Measurements from ENCODE around the gene PTGES2.
"Not testable (repeated sequence)": the region's sequence is repeated elsewhere in the genome, so short reads cannot be mapped to it uniquely, and the experiment has no call there.

The PTGES2 gene

GRCh38 chr9:128118971-128119665 is 8.4 kb downstream of the PTGES2 start:
- no peak for DNase-seq (ENCODE audit: low read depth)

- DNase-seq (ENCODE audit: low read depth) = no peak
Observed at GRCh38 chr9:128118472-128118857, 9.1 kb downstream of the PTGES2 start.

- DNase-seq (ENCODE audit: low read depth) = peak; percentile 81
Observed at GRCh38 chr9:128117613-128118471, 9.7 kb downstream of the PTGES2 start.

- no peak for DNase-seq (ENCODE audit: low read depth)
Observed at GRCh38 chr9:128116104-128117083, 11.1 kb downstream of the PTGES2 start.

- DNase-seq (ENCODE audit: low read depth) = no peak
Observed at GRCh38 chr9:128115187-128116103, 12.1 kb downstream of the PTGES2 start.

GRCh38 chr9:128114326-128115186 is 13.0 kb downstream of the PTGES2 start:
- DNase-seq (ENCODE audit: low read depth) = no peak

- DNase-seq (ENCODE audit: low read depth) = no peak
Observed at GRCh38 chr9:128113526-128114325, 13.8 kb downstream of the PTGES2 start.

- DNase-seq (ENCODE audit: low read depth) = not testable (repeated sequence)
Observed at GRCh38 chr9:128111726-128112125, 15.8 kb downstream of the PTGES2 start.

GRCh38 chr9:128109050-128109709 is 18.3 kb downstream of the PTGES2 start:
- no peak for DNase-seq (ENCODE audit: low read depth)

- no peak for DNase-seq (ENCODE audit: low read depth)
Observed at GRCh38 chr9:128108269-128109049, 19.1 kb downstream of the PTGES2 start.

GRCh38 chr9:128107468-128108268 is 19.9 kb downstream of the PTGES2 start:
- DNase-seq (ENCODE audit: low read depth) = no peak

GRCh38 chr9:128106940-128107467 is 20.5 kb downstream of the PTGES2 start:
- no peak for DNase-seq (ENCODE audit: low read depth)

- no peak for DNase-seq (ENCODE audit: low read depth)
Observed at GRCh38 chr9:128106181-128106939, 21.2 kb downstream of the PTGES2 start.

GRCh38 chr9:128105538-128106175 is 21.9 kb downstream of the PTGES2 start:
- DNase-seq (ENCODE audit: low read depth) = no peak

GRCh38 chr9:128104171-128104618 is 23.3 kb downstream of the PTGES2 start:
- DNase-seq (ENCODE audit: low read depth) = peak; percentile 37

Measured in fibroblast of the conjunctiva (primary cell).